ENCODE measurements around the gene WDR33.

GRCh38 chr2:127783101-127783500 lies 27.9 kb downstream of the WDR33 start:
- no peak for TF ChIP-seq CTCF (IDR thresholded peaks at IDR 0.05; ENCODE audit: low read length)
- no peak for TF ChIP-seq EZH2 (IDR thresholded peaks at IDR 0.05; ENCODE audit: borderline replicate concordance, low read length)

Data from OCI-LY1 (cell line).